ENCODE measurements around the gene LSMEM2. TPM values are rescaled to one million over a fixed set of nuclear protein-coding genes. Genes with fewer than 3 reads are reported as not detected.
"Not testable (repeated sequence)": the region's sequence is repeated elsewhere in the genome, so short reads cannot be mapped to it uniquely, and the experiment has no call there.

The LSMEM2 gene
- total RNA-seq, 2 experiments from 2014 or later: not detected

GRCh38 chr3:50303013-50303815 is 24.3 kb downstream of the LSMEM2 start, which contains the start of gene HYAL1:
TSS of gene HYAL1 (minus strand) at chr3:50303574. CDS start at chr3:50302956, 618 bp downstream.
- TF ChIP-seq, protein P1, sequence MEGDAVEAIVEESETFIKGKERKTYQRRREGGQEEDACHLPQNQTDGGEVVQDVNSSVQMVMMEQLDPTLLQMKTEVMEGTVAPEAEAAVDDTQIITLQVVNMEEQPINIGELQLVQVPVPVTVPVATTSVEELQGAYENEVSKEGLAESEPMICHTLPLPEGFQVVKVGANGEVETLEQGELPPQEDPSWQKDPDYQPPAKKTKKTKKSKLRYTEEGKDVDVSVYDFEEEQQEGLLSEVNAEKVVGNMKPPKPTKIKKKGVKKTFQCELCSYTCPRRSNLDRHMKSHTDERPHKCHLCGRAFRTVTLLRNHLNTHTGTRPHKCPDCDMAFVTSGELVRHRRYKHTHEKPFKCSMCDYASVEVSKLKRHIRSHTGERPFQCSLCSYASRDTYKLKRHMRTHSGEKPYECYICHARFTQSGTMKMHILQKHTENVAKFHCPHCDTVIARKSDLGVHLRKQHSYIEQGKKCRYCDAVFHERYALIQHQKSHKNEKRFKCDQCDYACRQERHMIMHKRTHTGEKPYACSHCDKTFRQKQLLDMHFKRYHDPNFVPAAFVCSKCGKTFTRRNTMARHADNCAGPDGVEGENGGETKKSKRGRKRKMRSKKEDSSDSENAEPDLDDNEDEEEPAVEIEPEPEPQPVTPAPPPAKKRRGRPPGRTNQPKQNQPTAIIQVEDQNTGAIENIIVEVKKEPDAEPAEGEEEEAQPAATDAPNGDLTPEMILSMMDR (IDR thresholded peaks at IDR 0.05): no peak
- no peaks in the 10 kb centered on the region for H3K9me3 Mint-ChIP-seq
- ATAC-seq (no peak), DNase-seq (no peak)
- ChIA-PET CTCF (interaction anchor here (0.9 to 2.1 kb wide), 2 partner anchors 21 to 108 kb away, joined by 3 to 8 read pairs; no protein-coding TSS in a partner anchor), POLR2A (no interaction called here)
- intact Hi-C loops (cut with micrococcal nuclease): no loop called here
- no peak within 1 kb of the TSS for H3K27ac Mint-ChIP-seq
- H3K27me3 Mint-ChIP-seq: no peaks in the 10 kb centered on the region
- H3K36me3 Mint-ChIP-seq (ENCODE audit: low read depth): peaks cover 2% of the 10 kb centered on the region
- H3K4me1 Mint-ChIP-seq (ENCODE audit: low read depth): peaks cover 19% of the 10 kb centered on the region
- no peak within 1 kb of the TSS for H3K4me3 Mint-ChIP-seq

- no peak overlapping the region for H3K27ac Mint-ChIP-seq
- no peak for DNase-seq
- ChIA-PET CTCF (interaction anchor here (1.2 to 1.9 kb wide), 4 partner anchors 16 to 22 kb away, joined by 3 to 5 read pairs (median 4); partner anchors contain the start of gene HYAL2), POLR2A (interaction anchor here (0.6 to 1.6 kb wide), 2 partner anchors 16 to 27 kb away, joined by 3 to 4 read pairs; no protein-coding TSS in a partner anchor)
- peaks cover 4% of the 10 kb centered on the region for H3K36me3 Mint-ChIP-seq (ENCODE audit: low read depth)
- peak; percentile 27 for ATAC-seq
- TF ChIP-seq, protein P1 (IDR thresholded peaks at IDR 0.05): no peak
- H3K9me3 Mint-ChIP-seq: no peaks in the 10 kb centered on the region
- peaks cover 18% of the 10 kb centered on the region for H3K4me1 Mint-ChIP-seq (ENCODE audit: low read depth)
- intact Hi-C loops (cut with micrococcal nuclease): no loop called here
- no peak overlapping the region for H3K4me3 Mint-ChIP-seq
- no peaks in the 10 kb centered on the region for H3K27me3 Mint-ChIP-seq
Measured at GRCh38 chr3:50304601-50305000, 25.7 kb downstream of the LSMEM2 start.

DNA sequence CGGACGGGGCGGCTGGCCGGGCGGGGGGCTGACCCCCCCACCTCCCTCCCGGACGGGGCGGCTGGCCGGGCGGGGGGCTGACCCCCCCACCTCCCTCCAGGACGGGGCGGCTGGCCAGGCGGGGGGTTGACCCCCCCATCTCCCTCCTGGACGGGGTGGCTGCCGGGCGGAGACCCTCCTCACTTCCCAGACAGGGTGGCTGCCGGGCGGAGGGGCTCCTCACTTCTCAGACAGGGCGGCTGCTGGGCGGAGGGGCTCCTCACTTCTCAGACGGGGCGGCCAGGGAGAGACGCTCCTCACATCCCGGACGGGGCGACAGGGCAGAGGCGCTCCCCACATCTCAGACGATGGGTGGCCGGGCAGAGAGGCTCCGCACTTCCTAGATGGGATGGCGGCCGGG is 33.2 kb downstream of the LSMEM2 start:
- POLR2A ChIA-PET; H3K27ac Mint-ChIP-seq; ATAC-seq; DNase-seq; H3K27me3 Mint-ChIP-seq; intact Hi-C loops (cut with micrococcal nuclease); H3K36me3 Mint-ChIP-seq (ENCODE audit: low read depth); H3K9me3 Mint-ChIP-seq; CTCF ChIA-PET; H3K4me3 Mint-ChIP-seq: not testable (repeated sequence)
- peaks cover 15% of the 10 kb centered on the region for H3K4me1 Mint-ChIP-seq (ENCODE audit: low read depth)

- TF ChIP-seq, protein P1 (IDR thresholded peaks at IDR 0.05): no peak
- H3K27ac Mint-ChIP-seq: no peak overlapping the region
- H3K27me3 Mint-ChIP-seq: no peaks in the 10 kb centered on the region
- peaks cover 25% of the 10 kb centered on the region for H3K4me1 Mint-ChIP-seq (ENCODE audit: low read depth)
- no peak overlapping the region for H3K4me3 Mint-ChIP-seq
- DNase-seq: no peak
- peaks cover 4% of the 10 kb centered on the region for H3K36me3 Mint-ChIP-seq (ENCODE audit: low read depth)
- CTCF ChIA-PET: interaction anchor here (1.3 to 2.9 kb wide), 5 partner anchors 9 to 54 kb away, joined by 3 to 12 read pairs (median 3); partner anchors contain the start of genes HYAL3 and NAA80
- POLR2A ChIA-PET: interaction anchor here (1.5 to 13.4 kb wide), 3 partner anchors 15 to 22 kb away, joined by 3 to 126 read pairs (median 4); partner anchors contain the start of genes HYAL3, IFRD2, NAA80 and RASSF1
- H3K9me3 Mint-ChIP-seq: peaks cover 1% of the 10 kb centered on the region
- no peak for ATAC-seq
- intact Hi-C loops (cut with micrococcal nuclease): no loop called here
Measured at GRCh38 chr3:50314342-50314741, 35.5 kb downstream of the LSMEM2 start.

- H3K4me1 Mint-ChIP-seq (ENCODE audit: low read depth): peaks cover 29% of the 10 kb centered on the region
- no peaks in the 10 kb centered on the region for H3K27me3 Mint-ChIP-seq
- CTCF ChIA-PET: interaction anchor here (1.1 to 2.9 kb wide), 6 partner anchors 9 to 55 kb away, joined by 3 to 12 read pairs (median 3); partner anchors contain the start of genes HYAL3 and NAA80
- H3K9me3 Mint-ChIP-seq: peaks cover under 1% of the 10 kb centered on the region
- TF ChIP-seq, protein P1 (IDR thresholded peaks at IDR 0.05): no peak
- DNase-seq (no peak), ATAC-seq (no peak)
- intact Hi-C loops (cut with micrococcal nuclease): no loop called here
- no peak overlapping the region for H3K27ac Mint-ChIP-seq
- H3K4me3 Mint-ChIP-seq: no peak overlapping the region
- peaks cover 2% of the 10 kb centered on the region for H3K36me3 Mint-ChIP-seq (ENCODE audit: low read depth)
- POLR2A ChIA-PET: interaction anchor here (0.7 to 13.4 kb wide), 3 partner anchors 8 to 22 kb away, joined by 3 to 126 read pairs (median 4); partner anchors contain the start of genes IFRD2 and RASSF1
Measured at GRCh38 chr3:50314816-50315215, 35.9 kb downstream of the LSMEM2 start.

Data from activated CD8-positive, alpha-beta T cell treated with anti-CD3 and anti-CD28 coated beads for 36 hours (primary cell).